ENCODE data around the gene RUNDC1. TPM values are rescaled to one million over a fixed set of nuclear protein-coding genes. Genes with fewer than 3 reads are reported as not detected.

Gene RUNDC1
- total RNA-seq (10 to 100 TPM in 8 of 9 donors, 1 to 10 TPM in 1; 9.8 to 15.9 (median 11.4) TPM), polyA plus RNA-seq (10 to 100 TPM in 1 of 2 donors, 1 to 10 TPM in 1; 5.5 to 14.4 TPM)
- long read RNA-seq, donor 1, transcript RUNDC1-201 (5 exons, 3,828 nt): major isoform, 20 of 34 reads
- long read RNA-seq, donor 1, partial matches to known transcripts: 9 of 34 reads
- long read RNA-seq, donor 1, other reads (novel, unspliced or antisense): 5 of 34 reads
- long read RNA-seq, donor 2, partial matches to known transcripts: 6 of 37 reads
- long read RNA-seq, donor 2, other reads (novel, unspliced or antisense): 29 of 37 reads
- long read RNA-seq, donor 3, transcript RUNDC1-201 (5 exons, 3,828 nt): major isoform, 17 of 24 reads
- long read RNA-seq, donor 3, partial matches to known transcripts: 2 of 24 reads
- long read RNA-seq, donor 3, other reads (novel, unspliced or antisense): 5 of 24 reads

GRCh38 chr17:42980274-42980765 is at the start of gene RUNDC1:
Gene RUNDC1, plus strand, starts transcription at chr17:42980565. Its CDS starts 12 bp downstream, at chr17:42980577.
- peaks cover 0 to 39% (median 25%) of the 10 kb centered on the region in 12 donors for H3K4me1 ChIP-seq
- peak; percentile 92 to 95 (median 92) for ATAC-seq
- DNase-seq: peak; percentile 94 to 97 (median 95)
- H3K27me3 ChIP-seq: no peaks in the 10 kb centered on the region
- H3K9me3 ChIP-seq: no peaks in the 10 kb centered on the region
- TF ChIP-seq, protein P1, sequence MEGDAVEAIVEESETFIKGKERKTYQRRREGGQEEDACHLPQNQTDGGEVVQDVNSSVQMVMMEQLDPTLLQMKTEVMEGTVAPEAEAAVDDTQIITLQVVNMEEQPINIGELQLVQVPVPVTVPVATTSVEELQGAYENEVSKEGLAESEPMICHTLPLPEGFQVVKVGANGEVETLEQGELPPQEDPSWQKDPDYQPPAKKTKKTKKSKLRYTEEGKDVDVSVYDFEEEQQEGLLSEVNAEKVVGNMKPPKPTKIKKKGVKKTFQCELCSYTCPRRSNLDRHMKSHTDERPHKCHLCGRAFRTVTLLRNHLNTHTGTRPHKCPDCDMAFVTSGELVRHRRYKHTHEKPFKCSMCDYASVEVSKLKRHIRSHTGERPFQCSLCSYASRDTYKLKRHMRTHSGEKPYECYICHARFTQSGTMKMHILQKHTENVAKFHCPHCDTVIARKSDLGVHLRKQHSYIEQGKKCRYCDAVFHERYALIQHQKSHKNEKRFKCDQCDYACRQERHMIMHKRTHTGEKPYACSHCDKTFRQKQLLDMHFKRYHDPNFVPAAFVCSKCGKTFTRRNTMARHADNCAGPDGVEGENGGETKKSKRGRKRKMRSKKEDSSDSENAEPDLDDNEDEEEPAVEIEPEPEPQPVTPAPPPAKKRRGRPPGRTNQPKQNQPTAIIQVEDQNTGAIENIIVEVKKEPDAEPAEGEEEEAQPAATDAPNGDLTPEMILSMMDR (IDR thresholded peaks at IDR 0.05): no peak
- TF ChIP-seq POLR2A (IDR thresholded peaks at IDR 0.05): peak in 1 of 2 donors; percentile 40
- peak within 1 kb of the TSS; percentile 11 to 93 (median 89) for H3K27ac ChIP-seq
- H3K4me3 ChIP-seq: peak within 1 kb of the TSS; percentile 63 to 100 (median 92)
- H3K36me3 ChIP-seq: peaks cover 0 to 18% (median 5%) of the 10 kb centered on the region in 9 donors
- intact Hi-C loops (cut with DNase I): loop anchor here in 2 of 10 donors (1.0 kb wide), 2 partner anchors 16 to 18 kb away; partner anchors contain the start of genes RPL27 (in 2 of the 2) and AARSD1 (in 1 of the 2)
- WGBS, 4 donors: 0 to 1% (median 0%) methylated on average over 26 to 39 of the region's 39 CpGs

DNA sequence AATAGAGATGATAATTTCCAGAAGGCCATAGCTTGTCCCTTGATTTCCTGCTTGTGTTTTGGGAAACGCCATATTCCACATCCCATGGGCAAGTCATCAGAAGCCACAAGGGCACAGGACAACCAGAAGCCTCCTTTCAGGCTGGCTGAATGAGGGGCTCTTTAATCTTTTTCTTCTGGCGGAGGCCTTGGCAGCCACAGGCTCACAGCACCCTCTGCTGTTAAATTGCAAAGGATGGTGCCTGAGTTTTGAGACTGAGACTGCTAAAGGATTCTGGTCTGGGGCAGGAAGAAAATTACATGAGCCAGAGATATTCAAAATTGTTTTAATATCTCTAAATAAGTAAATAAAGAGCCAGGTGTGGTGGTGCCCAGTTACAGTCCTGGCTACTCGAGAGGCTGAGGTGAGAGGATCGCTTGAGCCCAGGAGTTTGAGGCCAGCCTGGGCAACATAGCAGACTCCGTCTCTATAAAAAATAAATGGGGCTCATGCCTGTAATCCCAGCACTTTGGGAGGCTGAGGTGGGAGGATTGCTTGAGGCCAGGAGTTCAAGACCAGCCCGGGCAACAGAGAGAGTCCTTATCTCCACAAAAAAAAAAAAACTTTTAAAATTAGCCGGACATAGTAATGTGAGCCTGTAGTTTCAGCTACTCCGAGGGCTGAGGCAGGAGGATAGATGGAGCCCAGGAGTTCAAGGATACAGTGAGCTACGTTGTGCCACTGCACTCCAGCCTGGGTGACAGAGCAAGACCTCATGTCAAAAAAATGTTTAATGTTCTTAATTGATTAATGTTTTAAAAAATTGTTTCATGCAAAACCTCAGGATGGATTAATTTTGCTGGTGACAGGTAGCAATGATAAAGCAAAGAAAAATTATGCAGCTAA is 42.4 kb upstream of the RUNDC1 start:
- no peak overlapping the region for H3K4me3 ChIP-seq
- WGBS, 4 donors: 37 to 40% (median 38%) methylated on average over 9 of the region's 9 CpGs
- ATAC-seq (peak; percentile 58 to 83 (median 74)), DNase-seq (peak in 4 of 5 donors; percentile 33 to 38 (median 36))
- H3K27ac ChIP-seq: no peak overlapping the region
- H3K4me1 ChIP-seq: no peaks in the 10 kb centered on the region
- TF ChIP-seq, protein P1 (IDR thresholded peaks at IDR 0.05): peak; percentile 52 to 80 (median 66)
- no peak for TF ChIP-seq POLR2A (IDR thresholded peaks at IDR 0.05)
- H3K27me3 ChIP-seq: peaks cover 0 to 4% (median 0%) of the 10 kb centered on the region in 9 donors
- no peaks in the 10 kb centered on the region for H3K36me3 ChIP-seq
- intact Hi-C loops (cut with DNase I): loop anchor here in 9 of 10 donors (1.0 to 10.0 kb wide), 8 partner anchors 57 to 361 kb away; partner anchors contain the start of genes AOC2 (in 3 of the 9), PSMC3IP (in 1 of the 9) and RPL27 (in 1 of the 9)
- no peaks in the 10 kb centered on the region for H3K9me3 ChIP-seq

DNA sequence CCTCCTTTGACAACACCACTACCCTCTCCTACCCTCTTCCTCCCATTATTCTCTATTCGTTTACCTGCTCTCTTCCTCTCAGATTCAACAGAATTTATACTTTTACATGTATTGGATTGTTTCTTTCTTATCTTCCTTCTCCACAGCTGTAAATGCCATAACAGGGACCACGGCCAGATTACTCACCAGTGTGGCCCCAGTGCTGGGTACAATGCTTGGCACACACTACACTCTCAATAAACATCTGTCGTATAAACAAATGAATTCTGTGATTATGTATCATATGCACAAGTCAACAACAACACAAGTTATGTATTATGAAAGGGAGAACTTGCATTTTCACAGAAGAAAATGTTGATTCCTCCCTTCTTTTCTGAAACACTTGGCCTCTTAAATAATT is 36.2 kb upstream of the RUNDC1 start:
- ATAC-seq: no peak
- 46 to 57% (median 49%) methylated on average over 3 of the region's 3 CpGs for WGBS, 4 donors
- TF ChIP-seq POLR2A (IDR thresholded peaks at IDR 0.05): no peak
- H3K36me3 ChIP-seq: peaks cover 0 to 14% (median 12%) of the 10 kb centered on the region in 9 donors
- H3K27me3 ChIP-seq: peaks cover 0 to 4% (median 0%) of the 10 kb centered on the region in 9 donors
- DNase-seq: no peak
- no peak overlapping the region for H3K27ac ChIP-seq
- peaks cover 0 to 8% (median 0%) of the 10 kb centered on the region in 12 donors for H3K4me1 ChIP-seq
- intact Hi-C loops (cut with DNase I): loop anchor here in 1 of 10 donors (10.0 kb wide), 1 partner anchor 219 kb away; no protein-coding TSS in a partner anchor
- no peak overlapping the region for H3K4me3 ChIP-seq
- no peaks in the 10 kb centered on the region for H3K9me3 ChIP-seq

GRCh38 chr17:42946812-42947211 is 33.6 kb upstream of the RUNDC1 start:
- no peak overlapping the region for H3K27ac ChIP-seq
- H3K27me3 ChIP-seq: no peaks in the 10 kb centered on the region
- intact Hi-C loops (cut with DNase I): loop anchor here in 1 of 10 donors (10.0 kb wide), 1 partner anchor 222 kb away; no protein-coding TSS in a partner anchor
- WGBS, 4 donors: 93 to 100% (median 95%) methylated on average over 1 of the region's 1 CpG
- TF ChIP-seq, protein P1 (IDR thresholded peaks at IDR 0.05): no peak
- TF ChIP-seq POLR2A (IDR thresholded peaks at IDR 0.05): no peak
- DNase-seq (no peak), ATAC-seq (no peak)
- peaks cover 0 to 8% (median 0%) of the 10 kb centered on the region in 12 donors for H3K4me1 ChIP-seq
- H3K4me3 ChIP-seq: no peak overlapping the region
- H3K9me3 ChIP-seq: no peaks in the 10 kb centered on the region
- H3K36me3 ChIP-seq: peaks cover 0 to 40% (median 38%) of the 10 kb centered on the region in 9 donors

Data from heart left ventricle (tissue), 16 donors.